GM11168 (cell line): ENCODE measurements around the gene WDFY4.

Experiments used
- in situ Hi-C: fragments of 300-500 bp; cut with MboI; formaldehyde crosslinking; loops from one replicate; pipeline ENCODE4 v1.12.0; 2022; ENCODE audit warnings: low sequenced_read_pairs; ENCODE audit not compliant: unreplicated experiment

WDFY4 gene

DNA sequence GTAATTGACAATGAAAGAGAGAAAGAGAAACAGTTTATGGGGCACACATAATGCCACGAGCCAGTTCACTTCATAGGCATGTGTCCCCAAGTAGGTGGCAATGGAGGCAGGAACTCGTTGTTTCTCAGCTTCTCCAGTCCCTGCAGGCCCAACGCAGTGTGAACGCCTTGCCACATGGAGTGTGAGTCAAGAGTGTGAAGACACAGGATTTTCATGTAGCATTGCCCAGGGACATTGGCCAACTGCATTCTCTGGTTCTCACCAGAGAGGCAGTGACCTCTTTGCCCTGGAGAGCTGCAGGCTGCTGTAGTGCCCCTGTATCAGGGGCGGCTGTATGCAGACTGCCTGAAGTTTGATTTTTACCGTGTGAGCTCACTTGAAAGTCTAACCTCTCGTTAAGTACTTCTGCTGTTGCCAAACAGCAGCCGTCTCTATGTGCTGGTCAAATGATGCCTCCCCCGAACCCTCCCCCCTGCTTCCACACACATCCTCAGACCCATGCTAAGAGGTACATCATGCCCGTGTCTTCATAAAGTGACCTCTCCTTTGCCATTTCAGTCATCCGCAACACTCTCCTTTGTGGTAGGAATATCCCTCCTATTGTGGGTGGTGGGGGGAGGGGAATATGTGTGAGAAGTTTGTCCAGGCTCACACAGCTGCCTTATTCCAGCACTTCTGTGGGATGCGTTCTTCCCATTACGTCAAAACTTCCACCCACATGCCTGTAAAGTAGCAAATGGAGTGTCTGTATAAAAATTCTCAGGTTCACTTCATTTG is 242.3 kb downstream of the WDFY4 start:
- in situ Hi-C loops: no loop called here

DNA sequence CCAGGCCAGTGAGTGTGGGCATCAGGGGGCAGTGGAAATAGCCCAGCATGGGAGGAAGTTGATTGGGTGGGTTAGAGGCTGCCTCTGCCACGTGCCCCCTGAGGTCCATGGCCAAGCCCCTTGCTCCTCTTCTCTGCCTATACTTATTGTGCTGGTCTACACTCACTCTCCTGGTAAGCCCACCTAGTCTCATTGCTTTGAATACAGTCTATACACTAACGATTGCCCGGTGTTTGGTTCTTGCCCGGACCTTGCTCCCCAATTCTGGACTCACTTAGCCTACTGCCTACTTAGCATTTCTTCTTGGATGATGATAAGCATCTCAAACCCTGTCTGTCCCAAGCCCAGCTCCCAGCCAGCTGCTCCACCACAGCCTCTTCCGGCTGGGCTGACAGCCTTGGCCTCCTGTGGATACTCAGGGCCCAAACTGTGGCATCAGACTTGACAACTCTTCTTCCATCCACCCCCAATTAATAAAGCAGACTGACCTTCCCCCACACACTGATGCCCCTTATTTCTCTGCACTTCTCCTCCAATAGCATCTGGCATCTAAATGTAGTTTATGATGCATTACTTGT is 244.8 kb downstream of the WDFY4 start:
- in situ Hi-C loops: no loop called here

DNA sequence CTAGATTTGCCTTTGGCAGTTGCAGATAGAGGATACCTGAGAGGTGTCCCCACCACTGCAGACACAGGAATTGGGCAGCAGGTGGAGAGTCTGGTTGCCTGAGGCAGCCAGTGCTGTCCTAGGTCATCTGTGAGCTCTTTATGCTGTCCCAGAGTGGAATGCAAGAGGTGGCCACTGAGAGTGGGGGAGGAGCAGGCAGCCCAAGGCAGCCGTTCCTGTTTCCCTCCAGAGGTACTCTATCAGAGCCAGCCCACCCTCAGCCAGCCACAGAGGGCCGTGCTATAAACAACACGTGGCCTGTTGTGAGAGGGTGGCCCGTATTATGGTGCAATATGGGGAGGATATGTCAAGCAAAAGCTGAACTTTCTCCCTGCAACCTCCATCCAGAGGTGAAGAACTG is 246.5 kb downstream of the WDFY4 start:
- in situ Hi-C loops: no loop called here

DNA sequence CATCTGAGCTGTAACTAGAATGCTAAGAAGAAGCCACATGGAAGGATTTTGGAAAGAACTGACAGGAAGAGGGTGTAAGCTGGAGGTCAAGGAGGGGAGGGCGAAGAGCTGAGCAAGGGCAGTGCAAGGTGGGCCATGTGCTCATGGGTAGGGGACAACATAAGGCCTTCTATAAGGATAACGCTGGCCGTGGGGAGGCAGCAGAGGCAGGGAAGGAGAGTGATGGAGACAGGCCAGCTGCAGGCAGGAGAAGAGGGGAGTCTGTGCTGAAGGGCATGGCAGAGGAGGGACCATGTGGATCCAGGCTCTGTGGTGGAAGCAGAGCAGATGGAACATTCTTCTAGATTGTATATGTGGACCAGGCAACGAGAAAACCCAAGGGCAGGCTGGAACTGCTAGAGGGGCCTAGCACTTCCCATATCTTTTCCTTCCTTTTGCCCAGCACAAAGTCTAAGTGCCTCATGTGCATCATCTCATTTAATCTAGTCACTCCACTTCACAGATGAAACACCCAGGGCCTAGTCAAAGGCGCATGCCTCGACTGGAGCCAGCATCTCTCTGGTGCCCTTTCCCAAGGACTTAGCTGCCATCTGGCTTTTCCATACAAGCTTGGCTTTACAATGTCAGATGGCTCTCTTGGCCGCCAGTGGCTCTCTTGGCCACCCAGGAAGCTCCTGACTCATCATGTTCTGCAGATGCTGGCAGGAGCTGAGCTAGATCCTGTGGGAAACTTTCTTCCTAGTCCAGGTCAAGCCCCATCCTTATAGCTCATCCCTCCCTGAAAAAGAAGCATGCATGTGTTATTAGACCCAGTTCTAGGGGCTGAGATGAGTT is 248.4 kb downstream of the WDFY4 start:
- in situ Hi-C loops: no loop called here

GRCh38 chr10:48934672-48935501 is 250.2 kb downstream of the WDFY4 start:
- in situ Hi-C loops: no loop called here

- in situ Hi-C loops: no loop called here
Measured at GRCh38 chr10:48935577-48935976, 250.9 kb downstream of the WDFY4 start.

DNA sequence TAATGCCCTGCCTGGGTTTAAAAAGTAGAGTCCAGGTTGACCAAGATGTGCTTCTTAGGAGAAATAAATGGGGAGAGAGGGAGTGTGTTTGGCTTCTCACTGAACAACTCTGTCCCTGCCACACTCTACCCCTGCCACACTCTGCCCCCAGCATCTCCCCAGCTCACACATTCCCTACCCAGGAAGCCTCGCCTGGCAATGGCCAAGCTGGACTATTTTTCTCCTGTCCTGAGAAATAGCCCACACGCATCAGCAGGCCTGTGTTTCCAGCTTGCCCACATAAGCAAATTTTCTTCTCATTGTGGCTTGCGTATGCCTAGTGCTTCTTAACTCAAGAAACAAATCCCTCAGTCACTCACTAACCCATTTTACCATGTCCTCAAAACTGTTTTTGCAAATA is 253.1 kb downstream of the WDFY4 start:
- in situ Hi-C loops: no loop called here

DNA sequence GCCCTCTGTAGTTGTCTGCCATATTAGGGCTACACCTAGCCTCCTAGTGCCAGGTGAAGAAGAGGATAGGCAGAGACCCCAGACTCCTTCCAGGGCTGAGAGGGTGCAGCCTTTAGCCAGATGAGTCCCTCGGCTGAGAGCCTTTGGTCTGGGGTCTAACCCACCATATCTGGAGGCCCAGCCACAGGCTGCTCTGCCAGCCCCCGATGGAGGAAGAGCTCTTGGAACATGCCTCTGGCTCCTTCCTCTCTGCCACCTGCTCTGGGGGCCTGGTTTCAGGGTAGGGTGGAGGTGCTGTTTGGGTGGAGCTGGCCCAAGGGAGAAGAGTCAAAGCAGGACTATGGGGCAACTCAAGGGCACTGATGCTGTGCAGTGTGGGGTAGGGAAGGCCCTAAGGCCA is 253.6 kb downstream of the WDFY4 start:
- in situ Hi-C loops: no loop called here

DNA sequence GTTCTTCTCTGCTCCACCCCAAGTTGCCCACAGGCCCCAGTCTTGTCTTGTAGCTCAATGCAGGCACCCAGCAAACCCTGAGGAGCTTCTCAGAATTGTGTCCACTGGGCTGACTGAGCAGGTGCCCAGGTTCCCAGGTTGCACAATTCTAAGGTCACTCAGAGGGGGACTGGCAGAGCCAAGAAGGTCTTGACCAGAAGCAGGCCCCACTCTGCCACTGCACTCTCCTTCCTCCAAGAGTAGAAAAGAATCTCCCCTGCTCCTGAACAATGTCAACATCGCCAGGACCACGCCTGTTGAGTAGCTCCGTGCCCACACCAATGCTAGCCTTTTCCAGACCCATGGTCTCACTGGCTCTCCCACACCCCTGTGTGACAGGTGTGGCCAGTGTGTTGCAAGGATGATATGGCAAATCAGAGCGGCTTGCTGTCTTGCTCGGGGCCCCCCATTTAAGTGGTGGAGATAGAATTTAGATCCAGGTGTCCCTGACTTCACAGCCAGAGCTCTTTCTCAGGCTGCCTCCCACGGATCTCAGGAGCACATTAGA is 254.4 kb downstream of the WDFY4 start:
- in situ Hi-C loops: no loop called here

DNA sequence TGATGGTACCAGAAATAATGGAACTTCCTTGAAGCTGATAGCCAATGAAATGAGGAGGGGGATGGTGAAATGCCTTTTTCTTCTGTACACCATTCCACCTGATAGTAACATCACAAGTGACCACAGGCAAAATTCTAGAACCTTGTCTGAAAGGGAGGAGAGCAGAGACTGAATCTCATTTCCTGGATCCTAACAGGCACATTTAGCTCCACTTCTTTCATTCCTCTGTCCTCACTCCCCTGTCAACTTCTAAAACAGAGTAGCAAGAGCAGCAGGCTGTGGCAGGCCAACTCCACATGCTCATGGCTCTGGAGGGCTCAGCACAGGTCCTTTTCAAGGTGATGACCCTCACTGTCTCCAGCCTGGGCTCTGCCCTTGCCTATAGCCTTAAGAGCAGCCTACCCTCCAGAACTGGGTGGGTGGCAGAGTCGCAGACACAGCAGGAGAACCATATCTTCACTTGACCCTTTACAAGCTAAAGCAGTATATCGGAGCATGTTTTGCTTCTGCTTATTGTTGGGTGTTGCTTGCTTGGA is 255.2 kb downstream of the WDFY4 start, which contains the start of gene LRRC18:
Gene LRRC18, minus strand, starts transcription at position 51 of the 536 bp plus-strand sequence. CDS start 25,685 bp downstream, outside the sequence.
- in situ Hi-C loops: no loop called here

- in situ Hi-C loops: no loop called here
Measured at GRCh38 chr10:48940372-48940771, 255.7 kb downstream of the WDFY4 start.

DNA sequence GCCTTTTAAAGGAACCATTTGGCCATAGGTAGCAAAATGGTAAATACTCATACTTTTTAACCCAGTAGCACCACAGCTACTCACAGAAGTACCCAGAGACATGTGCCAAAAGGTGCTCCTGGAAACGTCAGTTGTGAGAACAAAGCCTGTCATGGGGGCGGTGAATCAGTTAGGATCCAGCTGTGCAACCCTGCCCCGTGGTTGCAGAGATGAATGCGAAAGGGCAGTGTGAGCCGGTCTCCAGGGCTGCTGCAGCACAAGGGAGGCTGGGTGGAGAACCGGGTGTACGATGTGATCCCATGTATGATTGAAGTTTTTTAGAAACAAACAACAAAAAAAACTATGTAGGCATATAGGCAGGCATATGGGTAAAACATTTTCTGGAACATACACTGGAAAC is 256.3 kb downstream of the WDFY4 start:
- in situ Hi-C loops: no loop called here

DNA sequence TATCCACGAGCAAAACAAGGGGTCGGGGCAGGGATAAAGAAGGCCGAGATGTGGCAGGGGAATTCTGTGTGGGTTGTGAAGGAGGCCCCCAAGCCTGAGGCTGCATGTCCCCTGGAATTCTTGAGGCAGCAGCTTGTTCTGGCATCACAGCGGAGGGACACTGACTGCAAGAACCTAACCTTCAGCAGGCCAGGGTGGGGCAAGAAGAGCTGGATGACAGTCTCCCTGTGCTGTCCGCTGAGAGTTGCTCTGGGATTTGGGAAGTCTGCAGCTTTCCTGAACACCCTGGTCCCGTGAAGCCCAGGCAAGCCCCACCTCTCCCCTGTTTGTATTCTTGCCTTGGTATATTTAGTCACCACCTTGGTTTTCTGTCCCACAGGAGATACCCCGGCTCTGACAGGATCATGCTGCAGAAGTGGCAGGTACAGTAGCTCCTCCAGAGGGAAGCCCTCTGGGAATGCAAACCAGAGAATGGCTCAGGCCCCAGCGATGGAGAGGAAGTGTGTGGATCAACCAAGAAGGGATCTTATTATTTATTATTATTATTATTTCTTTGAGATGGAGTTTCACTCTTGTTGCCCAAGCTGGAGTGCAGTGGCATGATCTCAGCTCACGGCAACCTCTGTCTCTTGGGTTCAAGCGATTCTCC is 256.9 kb downstream of the WDFY4 start:
- in situ Hi-C loops: no loop called here

DNA sequence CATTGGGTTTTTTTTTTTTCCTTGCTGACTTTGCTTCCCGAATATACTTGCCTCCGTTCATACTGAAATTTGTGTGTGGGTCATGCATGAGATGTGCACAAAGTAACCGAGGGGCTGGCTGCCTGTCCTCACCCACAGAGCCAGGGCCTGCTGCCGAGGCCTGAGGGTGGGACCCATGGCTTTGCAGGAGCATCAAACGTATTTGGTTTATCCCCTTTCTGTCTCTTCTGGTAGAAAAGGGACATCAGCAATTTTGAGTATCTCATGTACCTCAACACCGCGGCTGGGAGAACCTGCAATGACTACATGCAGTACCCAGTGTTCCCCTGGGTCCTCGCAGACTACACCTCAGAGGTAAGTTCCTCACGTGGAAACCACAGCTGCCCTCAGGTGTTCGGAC is 258.4 kb downstream of the WDFY4 start:
- in situ Hi-C loops: no loop called here

- in situ Hi-C loops: no loop called here
Measured at GRCh38 chr10:48944171-48944570, 259.5 kb downstream of the WDFY4 start.

DNA sequence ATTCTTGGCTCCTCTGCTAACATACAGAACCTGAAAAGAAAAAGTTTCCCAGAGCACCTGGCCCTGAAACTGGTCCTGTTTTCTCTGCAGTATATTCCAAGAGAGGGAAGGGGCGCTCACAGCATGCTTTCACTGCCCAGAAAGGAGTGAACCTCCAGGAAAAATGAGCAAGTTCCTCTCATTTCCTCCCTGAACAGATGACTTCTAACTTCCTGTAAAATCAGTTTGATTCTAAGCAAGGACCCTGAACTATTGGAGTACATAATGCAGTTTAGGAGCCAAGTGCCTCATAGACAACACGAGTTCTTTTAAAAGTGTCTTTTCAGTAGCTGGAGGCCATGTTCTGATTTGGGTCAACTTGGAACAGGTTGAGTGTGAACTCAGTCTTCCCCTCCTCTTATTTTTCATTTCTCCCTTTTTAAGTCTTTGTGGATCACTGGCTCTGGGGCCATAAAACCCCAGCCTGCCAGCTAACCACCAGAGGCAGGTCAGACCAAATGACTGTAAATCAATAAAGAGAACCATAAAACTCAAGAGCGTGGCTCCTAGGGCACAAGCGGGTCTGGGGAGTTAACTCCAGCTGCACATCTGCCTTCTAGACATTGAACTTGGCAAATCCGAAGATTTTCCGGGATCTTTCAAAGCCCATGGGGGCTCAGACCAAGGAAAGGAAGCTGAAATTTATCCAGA is 260.9 kb downstream of the WDFY4 start:
- in situ Hi-C loops: no loop called here

- in situ Hi-C loops: no loop called here
Measured at GRCh38 chr10:48946332-48946731, 261.7 kb downstream of the WDFY4 start.

- in situ Hi-C loops: no loop called here
Measured at GRCh38 chr10:48946891-48947500, 262.3 kb downstream of the WDFY4 start.
